D721Med (cell line): Measurements from ENCODE around the gene GLCCI1.
A peak's percentile ranks its signal among the peaks of the same experiment; 100 is the strongest.

ENCODE experiments used
- DNase-seq: peaks from one replicate; pipeline ENCODE4 v3.0.0; 2011; ENCODE audit warnings: low spot score; ENCODE audit not compliant: insufficient read length
- FAIRE-seq: peaks from 2 replicates; lab custom pipeline; 2011; peaks lifted over from hg19 to GRCh38; lab: Jason Lieb, UNC
- TF ChIP-seq, protein P1 (sequence below): IDR thresholded peaks from 2 replicates; pipeline ENCODE4 v1.5.1; 2012; ENCODE audit warnings: mild to moderate bottlenecking, control low read depth; ENCODE audit not compliant: insufficient read depth; ENCODE audit errors: missing control alignments

The GLCCI1 gene

DNA sequence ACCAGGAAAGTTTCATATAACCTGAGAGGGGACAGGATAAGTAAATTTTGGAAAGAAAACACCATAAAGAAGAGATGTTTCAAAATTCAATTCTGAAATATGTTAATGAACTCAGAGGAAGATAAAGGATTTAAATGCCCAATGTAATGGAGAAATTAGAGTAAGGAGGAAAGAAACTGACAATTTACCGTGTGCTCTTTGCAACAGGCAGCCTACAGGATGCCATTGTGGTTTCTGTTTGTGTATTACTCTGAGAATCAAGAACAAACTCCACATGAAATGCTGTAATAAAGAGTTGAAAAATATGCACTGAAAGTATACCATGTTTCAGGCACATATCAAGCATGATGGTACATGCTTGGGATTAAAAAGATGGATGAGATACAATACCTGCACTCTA, 44.8 kb upstream of the GLCCI1 start:
- FAIRE-seq, result peak; percentile 16
- DNase-seq, result no peak
- TF ChIP-seq, protein P1, sequence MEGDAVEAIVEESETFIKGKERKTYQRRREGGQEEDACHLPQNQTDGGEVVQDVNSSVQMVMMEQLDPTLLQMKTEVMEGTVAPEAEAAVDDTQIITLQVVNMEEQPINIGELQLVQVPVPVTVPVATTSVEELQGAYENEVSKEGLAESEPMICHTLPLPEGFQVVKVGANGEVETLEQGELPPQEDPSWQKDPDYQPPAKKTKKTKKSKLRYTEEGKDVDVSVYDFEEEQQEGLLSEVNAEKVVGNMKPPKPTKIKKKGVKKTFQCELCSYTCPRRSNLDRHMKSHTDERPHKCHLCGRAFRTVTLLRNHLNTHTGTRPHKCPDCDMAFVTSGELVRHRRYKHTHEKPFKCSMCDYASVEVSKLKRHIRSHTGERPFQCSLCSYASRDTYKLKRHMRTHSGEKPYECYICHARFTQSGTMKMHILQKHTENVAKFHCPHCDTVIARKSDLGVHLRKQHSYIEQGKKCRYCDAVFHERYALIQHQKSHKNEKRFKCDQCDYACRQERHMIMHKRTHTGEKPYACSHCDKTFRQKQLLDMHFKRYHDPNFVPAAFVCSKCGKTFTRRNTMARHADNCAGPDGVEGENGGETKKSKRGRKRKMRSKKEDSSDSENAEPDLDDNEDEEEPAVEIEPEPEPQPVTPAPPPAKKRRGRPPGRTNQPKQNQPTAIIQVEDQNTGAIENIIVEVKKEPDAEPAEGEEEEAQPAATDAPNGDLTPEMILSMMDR, result no peak

DNA sequence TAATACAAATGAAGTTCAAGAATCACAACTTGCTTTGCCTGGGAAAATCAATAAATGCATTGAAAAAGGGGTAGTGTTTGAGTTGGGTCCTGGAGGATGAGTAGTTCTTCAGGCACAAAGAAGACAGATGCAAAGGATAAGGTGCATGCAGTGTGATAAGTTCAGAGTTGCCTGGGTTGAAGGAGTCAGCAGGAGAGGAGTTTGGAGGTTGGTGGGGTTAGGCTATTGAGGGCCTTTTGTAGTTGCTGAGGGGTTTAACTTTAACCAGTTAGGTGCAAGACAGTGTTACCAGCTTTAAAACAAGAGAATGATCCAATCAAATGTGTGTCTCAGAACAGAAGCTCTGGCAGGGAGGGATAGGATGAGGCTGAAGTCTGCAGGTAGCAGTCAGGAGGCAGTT, 44.3 kb upstream of the GLCCI1 start:
- TF ChIP-seq, protein P1, result no peak
- DNase-seq, result no peak
- FAIRE-seq, result no peak

DNA sequence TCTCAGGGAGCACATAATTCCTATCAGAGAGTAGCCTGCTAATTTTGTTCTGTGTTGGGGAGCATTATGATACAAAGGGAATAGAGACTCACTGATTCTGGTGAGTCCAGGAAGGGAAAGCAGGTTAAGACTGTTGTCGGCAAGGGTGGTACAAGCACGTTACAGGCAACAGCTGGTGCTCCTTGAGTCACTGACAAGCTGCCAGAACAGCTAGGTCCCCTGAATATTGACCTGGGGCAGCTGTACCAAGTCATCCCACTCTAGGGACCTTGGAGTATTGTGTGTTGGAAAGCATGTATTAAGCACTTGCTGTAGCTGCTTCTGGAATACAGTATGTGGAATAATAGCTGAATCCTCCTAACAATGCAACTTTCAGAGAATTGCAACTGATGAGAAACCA, 37.0 kb upstream of the GLCCI1 start:
- no peak for FAIRE-seq
- no peak for DNase-seq
- TF ChIP-seq, protein P1, result no peak

DNA sequence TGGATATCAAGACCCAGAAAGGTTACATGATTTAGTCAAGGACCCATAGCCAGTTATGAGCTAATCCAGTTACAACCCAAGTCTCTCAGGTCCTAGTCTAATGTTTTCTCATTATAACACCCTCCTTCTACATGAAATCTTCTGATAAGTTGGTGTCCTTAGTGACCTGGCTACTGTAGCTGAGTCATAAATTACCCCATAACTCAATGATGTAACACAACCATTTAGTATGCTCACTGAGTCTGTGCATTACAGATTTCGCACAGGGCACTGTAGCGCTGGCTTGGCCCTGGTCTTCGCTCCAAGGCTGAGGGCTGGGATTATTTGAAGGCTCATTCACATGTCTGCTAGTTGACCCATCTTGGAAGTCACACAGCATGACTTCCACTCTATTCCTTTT, 36.0 kb upstream of the GLCCI1 start:
- TF ChIP-seq, protein P1, result no peak
- DNase-seq (no peak), FAIRE-seq (no peak)

DNA sequence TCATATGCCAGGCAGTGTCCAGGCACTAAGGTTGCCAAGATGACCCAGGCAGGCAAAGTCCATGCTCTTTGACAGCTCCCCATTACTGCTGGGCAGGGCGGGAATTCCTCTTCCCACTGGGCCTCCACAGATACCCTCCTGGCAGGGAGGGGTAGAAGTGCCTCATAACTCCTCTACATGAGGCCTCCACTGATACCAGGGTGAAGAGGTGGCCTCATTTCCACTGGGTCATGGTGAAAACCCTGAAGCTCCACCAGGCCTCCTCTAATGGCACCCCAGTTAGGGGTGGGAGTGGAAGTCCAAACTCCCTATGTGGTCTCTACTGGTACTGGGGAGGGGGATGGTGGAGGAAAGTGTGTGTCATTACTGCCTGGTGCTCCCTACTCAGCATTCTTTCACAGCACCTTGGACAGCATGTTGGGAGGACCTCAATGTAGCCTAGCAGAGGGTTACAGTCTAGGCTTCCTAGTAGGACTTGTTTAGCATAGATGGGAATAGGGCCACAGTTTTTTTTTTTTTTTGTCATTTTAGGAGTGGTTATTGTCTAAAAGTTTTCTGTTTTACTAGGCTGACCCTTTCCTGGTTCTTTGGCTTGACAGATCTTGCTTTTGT, 34.6 kb upstream of the GLCCI1 start:
- TF ChIP-seq, protein P1, result no peak
- no peak for FAIRE-seq
- no peak for DNase-seq

- FAIRE-seq (no peak), DNase-seq (no peak)
- TF ChIP-seq, protein P1, result no peak
Observed at GRCh38 chr7:7934945-7935344, 33.7 kb upstream of the GLCCI1 start.

DNA sequence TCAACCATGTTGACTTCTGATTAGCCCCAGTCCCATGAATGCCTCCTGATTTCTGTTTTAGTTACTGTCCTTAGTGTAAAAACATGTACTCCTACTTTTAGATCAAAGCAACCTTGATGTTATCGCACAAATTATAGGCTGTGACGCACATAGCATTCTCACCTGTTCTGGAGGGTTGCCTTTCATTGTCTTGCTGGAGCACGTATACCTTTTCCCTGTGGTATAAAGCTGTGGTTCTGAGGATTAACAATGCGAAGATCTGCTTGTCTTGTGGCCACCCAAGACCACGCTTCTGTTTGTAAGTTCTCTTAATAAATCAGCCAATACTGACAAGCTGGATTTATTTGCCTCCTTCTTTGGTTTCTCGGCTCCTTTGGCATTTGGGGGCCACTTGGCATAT, 30.1 kb upstream of the GLCCI1 start:
- TF ChIP-seq, protein P1, result no peak
- DNase-seq (no peak), FAIRE-seq (no peak)
